GM20431 (cell line): ENCODE measurements around the gene ARHGEF37.

Experiments used
- in situ Hi-C: fragments of 300-500 bp; cut with MseI, MboI; formaldehyde crosslinking; loops from one replicate; pipeline ENCODE4 v1.15.0; 2020; ENCODE audit warnings: low sequenced_read_pairs; ENCODE audit not compliant: unreplicated experiment

ARHGEF37 gene

GRCh38 chr5:149621415-149622098, 40.3 kb downstream of the ARHGEF37 start:
- in situ Hi-C loops: no loop called here

- in situ Hi-C loops: no loop called here
These were observed 41.2 kb downstream of the ARHGEF37 start for GRCh38 chr5:149622466-149622865.

- in situ Hi-C loops: no loop called here
These were observed 42.2 kb downstream of the ARHGEF37 start for GRCh38 chr5:149623473-149623872.

GRCh38 chr5:149627070-149627469, 45.8 kb downstream of the ARHGEF37 start:
- in situ Hi-C loops: no loop called here

- in situ Hi-C loops: no loop called here
These were observed 46.9 kb downstream of the ARHGEF37 start for GRCh38 chr5:149628221-149628620.

- in situ Hi-C loops: no loop called here
These were observed 47.6 kb downstream of the ARHGEF37 start for GRCh38 chr5:149628846-149629388.

- in situ Hi-C loops: no loop called here
These were observed 48.1 kb downstream of the ARHGEF37 start for GRCh38 chr5:149629421-149629820.

- in situ Hi-C loops: loop anchor here (10.0 kb wide), 2 partner anchors 224 to 364 kb away; no protein-coding TSS in a partner anchor
These were observed 49.0 kb downstream of the ARHGEF37 start for GRCh38 chr5:149630337-149630736.

GRCh38 chr5:149631506-149631905, 50.2 kb downstream of the ARHGEF37 start:
- in situ Hi-C loops: loop anchor here (10.0 kb wide), 2 partner anchors 223 to 363 kb away; no protein-coding TSS in a partner anchor

GRCh38 chr5:149632311-149633251, 51.3 kb downstream of the ARHGEF37 start:
- in situ Hi-C loops: loop anchor here (10.0 kb wide), 2 partner anchors 222 to 362 kb away; no protein-coding TSS in a partner anchor

GRCh38 chr5:149633476-149634350, 52.4 kb downstream of the ARHGEF37 start:
- in situ Hi-C loops: loop anchor here (10.0 kb wide), 2 partner anchors 221 to 361 kb away; no protein-coding TSS in a partner anchor

GRCh38 chr5:149635394-149635793, 54.1 kb downstream of the ARHGEF37 start:
- in situ Hi-C loops: loop anchor here (10.0 kb wide), 2 partner anchors 219 to 359 kb away; no protein-coding TSS in a partner anchor

- in situ Hi-C loops: loop anchor here (10.0 kb wide), 2 partner anchors 218 to 358 kb away; no protein-coding TSS in a partner anchor
These were observed 55.0 kb downstream of the ARHGEF37 start for GRCh38 chr5:149636191-149636860.

- in situ Hi-C loops: loop anchor here (10.0 kb wide), 2 partner anchors 218 to 358 kb away; no protein-coding TSS in a partner anchor
These were observed 55.6 kb downstream of the ARHGEF37 start for GRCh38 chr5:149636861-149637246.

GRCh38 chr5:149638136-149638535, 56.8 kb downstream of the ARHGEF37 start:
- in situ Hi-C loops: loop anchor here (10.0 kb wide), 2 partner anchors 217 to 357 kb away; no protein-coding TSS in a partner anchor

GRCh38 chr5:149638546-149639241, 57.4 kb downstream of the ARHGEF37 start:
- in situ Hi-C loops: loop anchor here (10.0 kb wide), 2 partner anchors 216 to 356 kb away; no protein-coding TSS in a partner anchor

- in situ Hi-C loops: loop anchor here (10.0 kb wide), 2 partner anchors 215 to 355 kb away; no protein-coding TSS in a partner anchor
These were observed 58.4 kb downstream of the ARHGEF37 start for GRCh38 chr5:149639737-149640136.
